ENCODE results near the gene FLRT1. TPM values are rescaled to one million over a fixed set of nuclear protein-coding genes. Genes with fewer than 3 reads are reported as not detected.
A peak's percentile ranks its signal among the peaks of the same experiment; 100 is the strongest.

The FLRT1 gene
- total RNA-seq, 4 donors from 2014 or later: 1.1 to 4.7 (median 3.6) TPM

GRCh38 chr11:63998558-63999348, 37.0 kb upstream of the FLRT1 start:
- no peak for ATAC-seq

GRCh38 chr11:63999349-64000025, 36.2 kb upstream of the FLRT1 start:
- WGBS, 2 donors (ENCODE audit: low coverage in 1 of 2): 0% methylated on average over 1 of the region's 59 CpGs; no CpG with 5 or more reads in 1 of the 2 donors
- Histone ChIP-seq H3K36me3 (peaks cover 0 to 45% of the 10 kb centered on the region in 2 donors), H3K9me3 (no peaks in the 10 kb centered on the region), H3K4me3 (peak overlapping the region in 1 of 2 donors; percentile 49), H3K4me1 (peaks cover 0 to 40% (median 26%) of the 10 kb centered on the region in 3 donors), H3K27me3 (peaks cover 10% of the 10 kb centered on the region), H3K27ac (peak overlapping the region in 1 of 4 donors; percentile 37)
- TF ChIP-seq, protein P1, sequence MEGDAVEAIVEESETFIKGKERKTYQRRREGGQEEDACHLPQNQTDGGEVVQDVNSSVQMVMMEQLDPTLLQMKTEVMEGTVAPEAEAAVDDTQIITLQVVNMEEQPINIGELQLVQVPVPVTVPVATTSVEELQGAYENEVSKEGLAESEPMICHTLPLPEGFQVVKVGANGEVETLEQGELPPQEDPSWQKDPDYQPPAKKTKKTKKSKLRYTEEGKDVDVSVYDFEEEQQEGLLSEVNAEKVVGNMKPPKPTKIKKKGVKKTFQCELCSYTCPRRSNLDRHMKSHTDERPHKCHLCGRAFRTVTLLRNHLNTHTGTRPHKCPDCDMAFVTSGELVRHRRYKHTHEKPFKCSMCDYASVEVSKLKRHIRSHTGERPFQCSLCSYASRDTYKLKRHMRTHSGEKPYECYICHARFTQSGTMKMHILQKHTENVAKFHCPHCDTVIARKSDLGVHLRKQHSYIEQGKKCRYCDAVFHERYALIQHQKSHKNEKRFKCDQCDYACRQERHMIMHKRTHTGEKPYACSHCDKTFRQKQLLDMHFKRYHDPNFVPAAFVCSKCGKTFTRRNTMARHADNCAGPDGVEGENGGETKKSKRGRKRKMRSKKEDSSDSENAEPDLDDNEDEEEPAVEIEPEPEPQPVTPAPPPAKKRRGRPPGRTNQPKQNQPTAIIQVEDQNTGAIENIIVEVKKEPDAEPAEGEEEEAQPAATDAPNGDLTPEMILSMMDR (IDR thresholded peaks at IDR 0.05): no peak
- no peak for TF ChIP-seq POLR2AphosphoS5 (IDR thresholded peaks at IDR 0.05)
- TF ChIP-seq EP300 (IDR thresholded peaks at IDR 0.05): no peak
- TF ChIP-seq POLR2A (IDR thresholded peaks at IDR 0.05): no peak
- peak; percentile 42 for ATAC-seq

More at GRCh38 chr11:63998558-63999348, 37.0 kb upstream of the FLRT1 start:
- Histone ChIP-seq H3K36me3 (peaks cover 0 to 52% of the 10 kb centered on the region in 2 donors), H3K4me3 (peak overlapping the region in 1 of 2 donors; percentile 49), H3K9me3 (no peaks in the 10 kb centered on the region), H3K4me1 (peaks cover 0 to 40% (median 26%) of the 10 kb centered on the region in 3 donors), H3K27me3 (peaks cover 10% of the 10 kb centered on the region), H3K27ac (no peak overlapping the region)
- no CpG with 5 or more reads among the region's 54 CpGs for WGBS, 2 donors (ENCODE audit: low coverage in 1 of 2)
- TF ChIP-seq EP300 (IDR thresholded peaks at IDR 0.05) (no peak), POLR2A (IDR thresholded peaks at IDR 0.05) (no peak), POLR2AphosphoS5 (IDR thresholded peaks at IDR 0.05) (no peak)
- TF ChIP-seq, protein P1 (IDR thresholded peaks at IDR 0.05): no peak

DNA sequence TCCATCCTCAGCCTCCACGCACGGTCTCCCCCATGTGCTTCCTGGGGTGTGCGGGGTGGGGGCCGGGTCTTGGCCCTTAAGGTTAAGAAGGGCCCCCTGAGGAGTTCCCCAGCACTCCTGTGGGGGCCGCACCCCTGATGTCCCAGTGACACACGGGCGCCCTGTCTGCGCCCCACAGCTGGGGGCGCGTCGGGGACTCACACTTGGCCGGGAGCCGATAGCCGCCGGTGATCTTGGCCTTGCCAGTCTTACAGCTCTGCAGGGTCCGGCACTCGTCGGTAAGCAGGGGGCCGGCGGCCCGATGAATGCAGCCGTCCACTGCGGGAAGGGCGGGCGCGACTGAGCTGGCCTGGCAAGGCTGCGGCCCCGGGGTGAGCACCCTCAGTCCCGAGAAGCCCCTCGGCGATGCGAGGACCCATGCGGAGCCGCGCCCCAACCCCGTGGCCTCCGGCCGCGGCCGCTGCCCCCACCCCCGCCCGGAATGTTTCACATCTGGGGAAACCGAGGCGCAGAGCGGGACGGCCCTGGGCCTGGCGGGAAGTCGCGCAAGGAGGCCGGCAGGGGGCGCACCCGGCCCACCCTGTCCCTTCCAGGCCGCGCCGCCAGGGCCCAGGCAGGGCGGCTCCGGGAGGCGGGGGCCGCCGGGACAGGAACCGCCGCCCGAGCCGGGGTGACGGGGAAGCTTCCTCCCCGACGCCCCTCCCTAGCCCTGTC, 35.5 kb upstream of the FLRT1 start:
- H3K27ac ChIP-seq: peak overlapping the region in 1 of 4 donors; percentile 37
- peak; percentile 86 for ATAC-seq
- H3K27me3 ChIP-seq: peaks cover 15% of the 10 kb centered on the region
- no peaks in the 10 kb centered on the region for H3K9me3 ChIP-seq
- peaks cover 0 to 40% (median 26%) of the 10 kb centered on the region in 3 donors for H3K4me1 ChIP-seq
- peak overlapping the region in 1 of 2 donors; percentile 49 for H3K4me3 ChIP-seq
- peaks cover 0 to 38% of the 10 kb centered on the region in 2 donors for H3K36me3 ChIP-seq
- TF ChIP-seq, protein P1 (IDR thresholded peaks at IDR 0.05): peak in 3 of 4 experiments; percentile 90 to 98 (median 96)
- TF ChIP-seq EP300 (IDR thresholded peaks at IDR 0.05): no peak
- WGBS, 2 donors (ENCODE audit: low coverage in 1 of 2): no CpG with 5 or more reads among the region's 67 CpGs

DNA sequence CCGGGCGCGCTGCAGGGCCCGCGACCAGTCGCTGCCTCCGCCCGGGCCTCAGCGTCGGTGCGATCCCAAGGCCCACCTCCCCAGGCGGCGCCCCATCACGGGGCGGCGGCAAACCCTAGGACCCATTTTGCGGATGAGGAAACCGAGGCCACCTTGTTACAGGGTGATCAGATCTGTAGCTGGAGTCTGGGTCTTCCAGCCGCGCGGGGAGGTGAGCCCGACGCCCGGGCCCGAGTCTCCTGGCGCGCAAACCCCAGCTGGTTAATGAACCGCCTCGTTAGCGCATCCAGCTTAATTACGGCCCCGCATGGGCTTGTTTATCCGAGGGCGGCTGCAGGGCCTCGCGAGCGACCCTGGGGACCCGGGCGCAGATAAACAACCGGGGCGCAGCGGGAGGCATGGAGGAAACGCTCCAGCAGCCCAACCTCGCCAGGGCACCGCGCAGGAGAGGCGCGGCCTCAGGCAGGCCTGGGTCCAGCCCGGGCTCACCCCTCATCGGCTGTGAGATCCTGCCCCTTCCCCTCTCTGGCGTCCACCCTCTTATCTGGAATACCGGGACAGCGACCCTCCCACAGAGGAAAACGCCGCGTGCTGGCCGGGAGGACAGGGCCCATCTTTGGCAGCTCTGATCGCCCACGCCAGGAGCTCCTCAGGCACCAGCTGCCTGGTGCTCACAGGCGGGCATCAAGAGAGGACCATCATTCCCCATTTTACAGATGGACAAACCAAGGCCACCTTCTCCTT, 34.8 kb upstream of the FLRT1 start:
- Histone ChIP-seq H3K27me3 (peaks cover 22% of the 10 kb centered on the region), H3K9me3 (no peaks in the 10 kb centered on the region), H3K36me3 (peaks cover 0 to 30% of the 10 kb centered on the region in 2 donors), H3K4me3 (peak overlapping the region in 1 of 2 donors; percentile 49), H3K27ac (peak overlapping the region in 1 of 4 donors; percentile 37), H3K4me1 (peaks cover 0 to 40% (median 26%) of the 10 kb centered on the region in 3 donors)
- no peak for ATAC-seq
- TF ChIP-seq, protein P1 (IDR thresholded peaks at IDR 0.05): peak in 1 of 4 experiments; percentile 14
- no peak for TF ChIP-seq POLR2AphosphoS5 (IDR thresholded peaks at IDR 0.05)
- WGBS, 2 donors (ENCODE audit: low coverage in 1 of 2): 62% methylated on average over 6 of the region's 60 CpGs; no CpG with 5 or more reads in 1 of the 2 donors

All from gastroesophageal sphincter (tissue), 4 donors.